Cardiac fibroblast (primary cell): ENCODE results near the gene SLC35E2B.

Experiments used
- DNase-seq, 2 donors: peaks; one replicate each; pipeline versions ENCODE4 v3.0.0 to v3.0.0-alpha.2; 2010; ENCODE audit warnings: low read depth in 2 of 2
- H3K4me3 ChIP-seq, 2 donors: replicated peaks in 1 of 2; 1 replicate in 1 of 2; 2 replicates in 1 of 2; pipeline ENCODE4 v1.5.1; 2011; ENCODE audit warnings: low read depth in 2 of 2, low read length in 2 of 2, mild to moderate bottlenecking in 2 of 2, moderate library complexity in 1 of 2
- CTCF ChIP-seq: IDR thresholded peaks from one replicate; pipeline ENCODE4 v1.5.1; 2011; ENCODE audit warnings: low read depth, mild to moderate bottlenecking, low read length, inconsistent platforms

SLC35E2B gene

GRCh38 chr1:1631782-1632420, 60.7 kb downstream of the SLC35E2B start, which contains the start of gene MMP23B:
Gene MMP23B, plus strand, starts transcription at chr1:1632173. Its CDS starts 46 bp downstream, at chr1:1632219.
- TF ChIP-seq CTCF, result no peak
- no peak within 1 kb of the TSS for H3K4me3 ChIP-seq
- DNase-seq, result peak in 1 of 2 donors; percentile 34

- no peak for TF ChIP-seq CTCF
- no peak overlapping the region for H3K4me3 ChIP-seq
- peak; percentile 23 to 65 for DNase-seq
Measured at GRCh38 chr1:1630965-1631781, 61.4 kb downstream of the SLC35E2B start.

GRCh38 chr1:1630191-1630964, 62.2 kb downstream of the SLC35E2B start:
- H3K4me3 ChIP-seq, result no peak overlapping the region
- DNase-seq, result peak; percentile 46 to 67
- TF ChIP-seq CTCF, result no peak

- TF ChIP-seq CTCF, result no peak
- no peak overlapping the region for H3K4me3 ChIP-seq
- DNase-seq, result no peak
Measured at GRCh38 chr1:1629430-1630190, 63.0 kb downstream of the SLC35E2B start.

- no peak for TF ChIP-seq CTCF
- H3K4me3 ChIP-seq, result no peak overlapping the region
- no peak for DNase-seq
Measured at GRCh38 chr1:1628754-1629429, 63.7 kb downstream of the SLC35E2B start.
